ENCODE results near the gene CARS2. TPM values are rescaled to one million over a fixed set of nuclear protein-coding genes. Genes with fewer than 3 reads are reported as not detected.

The CARS2 gene
- total and polyA plus RNA-seq, 7 donors: 35.4 to 77.5 (median 45.7) TPM

DNA sequence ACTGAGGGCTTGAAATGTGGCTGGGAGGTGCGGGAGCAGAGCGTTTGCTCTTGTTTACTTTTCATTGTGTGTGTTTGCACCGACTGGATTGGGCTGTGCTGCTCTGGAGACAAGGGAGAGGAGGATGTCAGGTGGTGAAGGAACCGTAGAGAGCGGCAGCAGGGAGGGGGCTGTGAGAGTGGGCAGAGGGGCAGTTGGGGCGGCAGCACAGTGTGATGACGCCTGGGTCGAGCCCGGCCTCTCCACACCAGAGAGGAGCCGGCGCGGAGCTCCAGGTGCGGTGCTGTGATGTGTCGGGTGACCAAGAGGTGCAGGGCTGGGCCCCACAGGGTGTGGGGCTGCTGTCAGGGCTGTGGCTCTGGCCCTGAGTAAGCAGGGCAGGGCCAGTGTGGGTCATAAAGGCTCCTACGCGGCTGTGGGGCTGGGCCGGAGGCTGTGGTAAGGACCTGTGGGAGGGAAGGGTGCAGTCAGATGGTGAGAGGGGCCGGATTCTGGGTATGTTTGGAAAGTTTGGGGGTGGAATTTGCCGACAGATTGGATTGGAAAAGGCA is 80.1 kb downstream of the CARS2 start:
- intact Hi-C loops (cut with DNase I): no loop called here
- Histone ChIP-seq H3K27me3 (no peaks in the 10 kb centered on the region), H3K36me3 (peaks cover 5 to 42% (median 20%) of the 10 kb centered on the region in 4 donors), H3K4me1 (peaks cover 0 to 72% (median 64%) of the 10 kb centered on the region in 4 donors), H3K4me3 (no peak overlapping the region), H3K27ac (peak overlapping the region in 3 of 4 donors; percentile 81 to 87 (median 84)), H3K9me3 (no peaks in the 10 kb centered on the region)
- WGBS, 2 donors: 12 to 70% methylated on average over 19 of the region's 19 CpGs
- DNase-seq: no peak
- TF ChIP-seq, protein P1, sequence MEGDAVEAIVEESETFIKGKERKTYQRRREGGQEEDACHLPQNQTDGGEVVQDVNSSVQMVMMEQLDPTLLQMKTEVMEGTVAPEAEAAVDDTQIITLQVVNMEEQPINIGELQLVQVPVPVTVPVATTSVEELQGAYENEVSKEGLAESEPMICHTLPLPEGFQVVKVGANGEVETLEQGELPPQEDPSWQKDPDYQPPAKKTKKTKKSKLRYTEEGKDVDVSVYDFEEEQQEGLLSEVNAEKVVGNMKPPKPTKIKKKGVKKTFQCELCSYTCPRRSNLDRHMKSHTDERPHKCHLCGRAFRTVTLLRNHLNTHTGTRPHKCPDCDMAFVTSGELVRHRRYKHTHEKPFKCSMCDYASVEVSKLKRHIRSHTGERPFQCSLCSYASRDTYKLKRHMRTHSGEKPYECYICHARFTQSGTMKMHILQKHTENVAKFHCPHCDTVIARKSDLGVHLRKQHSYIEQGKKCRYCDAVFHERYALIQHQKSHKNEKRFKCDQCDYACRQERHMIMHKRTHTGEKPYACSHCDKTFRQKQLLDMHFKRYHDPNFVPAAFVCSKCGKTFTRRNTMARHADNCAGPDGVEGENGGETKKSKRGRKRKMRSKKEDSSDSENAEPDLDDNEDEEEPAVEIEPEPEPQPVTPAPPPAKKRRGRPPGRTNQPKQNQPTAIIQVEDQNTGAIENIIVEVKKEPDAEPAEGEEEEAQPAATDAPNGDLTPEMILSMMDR (IDR thresholded peaks at IDR 0.05): no peak

DNA sequence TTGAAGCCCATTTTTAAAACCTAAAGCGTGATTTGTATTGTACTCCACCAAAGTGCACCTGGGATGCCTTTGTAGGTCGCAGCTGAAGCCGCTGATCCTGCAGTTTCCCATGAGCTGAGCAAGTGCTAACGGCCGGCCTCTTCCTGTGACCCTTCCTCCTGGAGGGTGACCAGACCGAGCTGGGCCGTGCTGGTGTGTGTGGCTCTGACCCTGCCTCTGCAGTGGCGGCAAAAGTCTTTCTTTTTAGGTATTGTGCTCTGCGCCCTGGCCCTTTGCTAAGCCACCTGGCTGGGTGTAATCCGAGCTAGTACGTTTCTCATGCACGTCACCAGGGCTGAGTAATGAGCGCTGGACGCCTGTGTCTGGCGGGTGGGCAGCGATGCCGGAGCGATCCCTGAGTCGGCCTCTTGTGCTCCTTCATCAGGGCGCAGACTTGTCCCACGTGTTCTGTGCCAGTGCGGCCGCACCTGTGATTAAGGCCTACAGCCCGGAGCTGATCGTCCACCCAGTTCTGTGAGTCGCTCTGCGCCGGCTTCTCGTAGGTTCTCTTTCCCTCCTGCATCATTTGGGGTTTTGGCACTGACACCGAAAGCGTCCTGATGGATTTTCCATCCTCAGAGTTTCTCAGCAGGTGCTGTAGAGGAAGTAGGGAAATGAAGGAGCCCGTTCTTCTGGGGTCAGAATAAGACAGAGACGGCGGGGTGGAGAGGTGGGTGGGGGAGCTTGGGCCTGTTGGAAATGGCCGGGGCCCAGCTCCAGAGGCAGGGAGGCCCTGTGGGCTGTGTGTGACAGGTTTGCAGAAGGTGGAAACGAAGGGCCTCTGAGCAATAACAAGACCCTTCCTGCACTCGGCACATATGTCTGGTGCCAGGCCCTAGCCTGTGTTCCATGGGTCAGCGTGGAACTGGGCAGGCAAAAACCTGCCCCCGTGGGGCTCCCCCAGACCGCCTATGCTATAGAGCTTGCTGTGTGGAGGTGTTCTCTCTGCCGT is 80.9 kb downstream of the CARS2 start:
- no peak for DNase-seq
- no peak for TF ChIP-seq EP300 (IDR thresholded peaks at IDR 0.05)
- no peak for TF ChIP-seq POLR2A (IDR thresholded peaks at IDR 0.05)
- no peak for TF ChIP-seq POLR2AphosphoS5 (IDR thresholded peaks at IDR 0.05)
- TF ChIP-seq, protein P1 (IDR thresholded peaks at IDR 0.05): no peak
- peaks cover 0 to 72% (median 65%) of the 10 kb centered on the region in 4 donors for H3K4me1 ChIP-seq
- WGBS, 2 donors: 76 to 86% methylated on average over 41 of the region's 41 CpGs
- no peak overlapping the region for H3K4me3 ChIP-seq
- H3K36me3 ChIP-seq: peaks cover 5 to 42% (median 20%) of the 10 kb centered on the region in 4 donors
- no peaks in the 10 kb centered on the region for H3K9me3 ChIP-seq
- peak overlapping the region in 3 of 4 donors; percentile 81 to 87 (median 84) for H3K27ac ChIP-seq
- intact Hi-C loops (cut with DNase I): no loop called here
- no peaks in the 10 kb centered on the region for H3K27me3 ChIP-seq

DNA sequence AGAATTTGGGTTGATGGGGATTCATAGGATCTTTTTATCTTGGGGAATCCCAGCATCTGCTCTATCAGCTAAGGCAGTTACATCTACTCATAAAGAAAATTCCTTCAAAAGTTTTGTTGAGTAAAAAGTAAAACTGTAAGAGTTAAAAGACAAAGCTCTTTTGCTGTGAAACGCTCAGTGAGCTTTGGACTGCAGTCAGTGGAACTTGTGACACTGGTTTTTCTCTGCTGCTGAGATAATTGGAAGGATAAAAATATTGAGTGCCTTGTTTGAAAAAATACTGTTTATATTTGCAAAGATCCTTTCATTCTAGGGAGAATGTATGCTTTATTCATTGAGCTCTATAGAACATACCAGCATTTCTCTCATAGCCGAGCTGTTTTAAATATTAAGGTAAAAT is 85.3 kb downstream of the CARS2 start:
- Histone ChIP-seq H3K4me1 (peaks cover 0 to 67% (median 61%) of the 10 kb centered on the region in 4 donors), H3K36me3 (peaks cover 3 to 33% (median 20%) of the 10 kb centered on the region in 4 donors), H3K27me3 (no peaks in the 10 kb centered on the region), H3K9me3 (no peaks in the 10 kb centered on the region), H3K27ac (peak overlapping the region in 2 of 4 donors; percentile 95 to 97), H3K4me3 (no peak overlapping the region)
- no peak for TF ChIP-seq EP300 (IDR thresholded peaks at IDR 0.05)
- intact Hi-C loops (cut with DNase I): no loop called here
- DNase-seq: no peak
- 48 to 64% methylated on average over 2 of the region's 2 CpGs for WGBS, 2 donors

DNA sequence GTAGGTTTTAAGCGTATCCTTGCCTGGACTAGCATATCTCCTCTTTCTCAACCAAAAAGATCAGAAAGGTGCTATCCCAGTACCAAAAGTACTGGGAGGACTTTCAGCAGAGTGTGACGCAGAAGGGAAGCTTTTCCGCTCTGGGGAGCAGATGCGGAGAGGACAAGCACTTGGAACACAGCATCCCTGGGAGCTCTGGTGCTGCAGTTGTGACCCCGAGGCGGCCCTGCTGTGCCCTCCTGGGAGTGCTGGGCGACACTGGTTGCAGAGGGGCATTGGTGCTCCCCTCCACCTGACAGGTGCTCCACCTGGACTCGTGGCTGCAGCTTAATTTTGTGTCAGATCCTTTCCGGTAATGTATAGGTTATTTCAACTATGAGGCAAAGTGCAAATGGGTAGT is 87.1 kb downstream of the CARS2 start:
- 90 to 95% methylated on average over 9 of the region's 9 CpGs for WGBS, 2 donors
- no peaks in the 10 kb centered on the region for H3K9me3 ChIP-seq
- H3K27me3 ChIP-seq: no peaks in the 10 kb centered on the region
- H3K36me3 ChIP-seq: peaks cover 0 to 18% (median 13%) of the 10 kb centered on the region in 4 donors
- H3K27ac ChIP-seq: peak overlapping the region; percentile 94 to 97 (median 96)
- H3K4me1 ChIP-seq: peaks cover 0 to 67% (median 59%) of the 10 kb centered on the region in 4 donors
- intact Hi-C loops (cut with DNase I): loop anchor here (5.0 to 10.0 kb wide), 3 partner anchors 161 to 394 kb away; no protein-coding TSS in a partner anchor
- no peak overlapping the region for H3K4me3 ChIP-seq
- TF ChIP-seq POLR2A (IDR thresholded peaks at IDR 0.05) (no peak), EP300 (IDR thresholded peaks at IDR 0.05) (peak in 1 of 4 donors; percentile 43), POLR2AphosphoS5 (IDR thresholded peaks at IDR 0.05) (peak in 3 of 4 donors; percentile 7 to 56 (median 8))
- no peak for DNase-seq

DNA sequence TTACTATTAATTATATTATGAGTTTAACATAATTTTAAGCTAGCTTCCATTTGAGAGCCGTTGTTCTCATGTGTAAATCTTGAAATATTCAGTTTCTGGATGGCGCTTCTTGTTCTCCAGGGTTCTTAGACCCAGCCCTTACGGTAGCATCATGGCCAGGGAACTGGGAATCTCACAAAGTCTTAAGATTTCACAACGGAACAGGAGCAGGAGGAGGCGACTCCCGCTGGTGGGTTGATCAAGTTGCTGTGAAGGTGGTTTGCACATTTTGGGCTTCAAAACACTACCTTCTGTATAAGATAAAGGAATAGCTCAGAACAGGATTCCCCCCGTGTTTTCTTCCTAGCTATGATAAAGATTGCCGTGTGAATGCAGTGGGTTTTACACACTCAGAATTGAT is 87.7 kb downstream of the CARS2 start:
- Histone ChIP-seq H3K4me1 (peaks cover 0 to 67% (median 57%) of the 10 kb centered on the region in 4 donors), H3K27me3 (no peaks in the 10 kb centered on the region), H3K9me3 (no peaks in the 10 kb centered on the region), H3K27ac (peak overlapping the region; percentile 94 to 97 (median 96)), H3K4me3 (no peak overlapping the region), H3K36me3 (peaks cover 0 to 12% (median 9%) of the 10 kb centered on the region in 4 donors)
- intact Hi-C loops (cut with DNase I): loop anchor here (5.0 to 10.0 kb wide), 3 partner anchors 161 to 393 kb away; no protein-coding TSS in a partner anchor
- WGBS, 2 donors: 86 to 95% methylated on average over 8 of the region's 8 CpGs
- TF ChIP-seq, protein P1 (IDR thresholded peaks at IDR 0.05): no peak
- no peak for TF ChIP-seq POLR2AphosphoS5 (IDR thresholded peaks at IDR 0.05)
- TF ChIP-seq POLR2A (IDR thresholded peaks at IDR 0.05): no peak
- TF ChIP-seq EP300 (IDR thresholded peaks at IDR 0.05): no peak
- no peak for DNase-seq

Measured in sigmoid colon (tissue), 7 donors.